Measurements from ENCODE around the gene UBE2L5.

DNA sequence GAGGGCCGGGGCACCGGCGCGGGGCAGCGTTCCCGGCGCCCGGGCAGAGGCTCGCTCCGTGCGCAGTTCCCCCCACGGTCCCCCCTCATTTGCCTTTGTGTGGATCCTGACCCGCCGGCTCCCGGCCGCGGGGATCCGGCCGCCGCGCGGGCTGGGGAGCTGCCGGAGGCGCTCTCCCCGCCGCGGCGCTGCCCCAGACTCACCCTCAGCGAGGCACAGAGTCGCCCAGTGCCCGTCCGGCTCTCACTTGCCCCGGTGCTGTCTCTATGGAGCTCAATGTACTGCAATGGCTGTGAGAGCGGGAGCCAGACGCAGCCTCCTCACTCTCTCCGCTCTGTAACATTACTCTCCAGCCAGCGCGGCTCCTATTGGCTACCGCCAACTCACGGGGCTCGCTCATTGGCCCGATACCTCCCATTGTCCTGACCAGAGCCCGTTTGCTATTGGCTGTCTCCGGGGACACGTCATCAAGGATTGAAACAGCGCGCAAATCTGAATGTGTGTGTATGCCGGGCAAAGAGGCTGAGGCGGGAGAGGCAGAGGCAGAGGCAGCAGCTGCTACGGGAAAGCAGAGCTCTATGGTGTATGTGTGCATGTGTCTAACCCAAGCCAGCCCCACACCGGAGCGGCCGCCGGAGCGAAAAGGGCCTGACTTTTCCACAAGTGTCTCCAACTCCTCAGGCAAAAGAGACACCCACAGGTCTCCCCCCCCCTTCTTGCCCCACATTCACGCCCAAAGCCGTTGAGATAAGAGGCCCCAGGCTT lies 43.5 kb downstream of the UBE2L5 start, which contains the start of gene HMGB1:
- TF ChIP-seq, protein P1, sequence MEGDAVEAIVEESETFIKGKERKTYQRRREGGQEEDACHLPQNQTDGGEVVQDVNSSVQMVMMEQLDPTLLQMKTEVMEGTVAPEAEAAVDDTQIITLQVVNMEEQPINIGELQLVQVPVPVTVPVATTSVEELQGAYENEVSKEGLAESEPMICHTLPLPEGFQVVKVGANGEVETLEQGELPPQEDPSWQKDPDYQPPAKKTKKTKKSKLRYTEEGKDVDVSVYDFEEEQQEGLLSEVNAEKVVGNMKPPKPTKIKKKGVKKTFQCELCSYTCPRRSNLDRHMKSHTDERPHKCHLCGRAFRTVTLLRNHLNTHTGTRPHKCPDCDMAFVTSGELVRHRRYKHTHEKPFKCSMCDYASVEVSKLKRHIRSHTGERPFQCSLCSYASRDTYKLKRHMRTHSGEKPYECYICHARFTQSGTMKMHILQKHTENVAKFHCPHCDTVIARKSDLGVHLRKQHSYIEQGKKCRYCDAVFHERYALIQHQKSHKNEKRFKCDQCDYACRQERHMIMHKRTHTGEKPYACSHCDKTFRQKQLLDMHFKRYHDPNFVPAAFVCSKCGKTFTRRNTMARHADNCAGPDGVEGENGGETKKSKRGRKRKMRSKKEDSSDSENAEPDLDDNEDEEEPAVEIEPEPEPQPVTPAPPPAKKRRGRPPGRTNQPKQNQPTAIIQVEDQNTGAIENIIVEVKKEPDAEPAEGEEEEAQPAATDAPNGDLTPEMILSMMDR (IDR thresholded peaks at IDR 0.05), result no peak
- TF ChIP-seq POLR2A (IDR thresholded peaks at IDR 0.05), result peak; percentile 98
